Chondrocyte (in vitro differentiated cells): Measurements from ENCODE around the gene LONP2. TPM values are rescaled to one million over a fixed set of nuclear protein-coding genes. Genes with fewer than 3 reads are reported as not detected.

ENCODE experiments used
- DNase-seq: peaks from one replicate; pipeline ENCODE4 v3.0.0; 2021; ENCODE audit warnings: mixed read lengths, low spot score
- H3K27ac Mint-ChIP-seq: one replicate; pipeline ENCODE4 v1.8.0; 2021; ENCODE audit warnings: mild to moderate bottlenecking, moderate library complexity, mixed read lengths; ENCODE audit not compliant: unreplicated experiment
- H3K27me3 Mint-ChIP-seq: 2 replicates; pipeline ENCODE4 v1.8.0; 2021; ENCODE audit warnings: low read depth, mixed read lengths
- H3K36me3 Mint-ChIP-seq: 2 replicates; pipeline ENCODE4 v1.8.0; 2021; ENCODE audit warnings: low read depth, mixed read lengths
- H3K4me1 Mint-ChIP-seq: 2 replicates; pipeline ENCODE4 v1.8.0; 2021; ENCODE audit warnings: low read depth, mild to moderate bottlenecking, mixed read lengths
- H3K4me3 Mint-ChIP-seq: one replicate; pipeline ENCODE4 v1.8.0; 2021; ENCODE audit warnings: mild to moderate bottlenecking, moderate library complexity, mixed read lengths; ENCODE audit not compliant: unreplicated experiment
- H3K9me3 Mint-ChIP-seq: 2 replicates; pipeline ENCODE4 v1.8.0; 2021; ENCODE audit warnings: low read depth, mixed read lengths
- CTCF ChIP-seq: fragments of 200-600 bp; sonication (generic); IDR thresholded peaks from 2 replicates; pipeline ENCODE4 v1.5.0; 2021; ENCODE audit warnings: antibody characterized with exemption, mild to moderate bottlenecking, moderate library complexity
- total RNA-seq: library from RNA; stranded (reverse); gene quantifications from 3 replicates; pipeline ENCODE4 v1.2.1, GENCODE V29; 2021

LONP2 gene
- total RNA-seq, 1 donor from 2014 or later, result 53.1 TPM

- Mint-ChIP-seq H3K27ac (no peak overlapping the region), H3K9me3 (no peaks in the 10 kb centered on the region), H3K27me3 (no peaks in the 10 kb centered on the region), H3K4me3 (no peak overlapping the region), H3K36me3 (peaks cover 4% of the 10 kb centered on the region), H3K4me1 (peaks cover 51% of the 10 kb centered on the region)
- TF ChIP-seq CTCF, result no peak
- DNase-seq, result no peak
Measured at GRCh38 chr16:48361540-48362144, 117.5 kb downstream of the LONP2 start.

- TF ChIP-seq CTCF, result no peak
- no peaks in the 10 kb centered on the region for H3K27me3 Mint-ChIP-seq
- peak overlapping the region; percentile 74 for H3K4me3 Mint-ChIP-seq
- peak overlapping the region; percentile 95 for H3K27ac Mint-ChIP-seq
- peaks cover 76% of the 10 kb centered on the region for H3K4me1 Mint-ChIP-seq
- no peaks in the 10 kb centered on the region for H3K9me3 Mint-ChIP-seq
- no peak for DNase-seq
- peaks cover 3% of the 10 kb centered on the region for H3K36me3 Mint-ChIP-seq
Measured at GRCh38 chr16:48365025-48365600, 121.0 kb downstream of the LONP2 start.

- DNase-seq, result peak; percentile 95
- Mint-ChIP-seq H3K27ac (peak overlapping the region; percentile 97), H3K9me3 (no peaks in the 10 kb centered on the region), H3K4me1 (peaks cover 80% of the 10 kb centered on the region), H3K4me3 (peak overlapping the region; percentile 74), H3K27me3 (no peaks in the 10 kb centered on the region), H3K36me3 (peaks cover 3% of the 10 kb centered on the region)
- TF ChIP-seq CTCF, result peak; percentile 50
Measured at GRCh38 chr16:48365601-48366164, 121.6 kb downstream of the LONP2 start.

- no peak for DNase-seq
- Mint-ChIP-seq H3K27ac (peak overlapping the region; percentile 97), H3K36me3 (peaks cover 3% of the 10 kb centered on the region), H3K27me3 (no peaks in the 10 kb centered on the region), H3K9me3 (no peaks in the 10 kb centered on the region), H3K4me1 (peaks cover 83% of the 10 kb centered on the region), H3K4me3 (peak overlapping the region; percentile 69)
- TF ChIP-seq CTCF, result no peak
Measured at GRCh38 chr16:48366165-48367093, 122.3 kb downstream of the LONP2 start.
